H1 (cell line): ENCODE measurements around the gene FRY. TPM values are rescaled to one million over a fixed set of nuclear protein-coding genes. Genes with fewer than 3 reads are reported as not detected.

Experiments used
- CTCF ChIA-PET: fragments of 300-600 bp; sonication (Branson Sonifier 250); formaldehyde crosslinking; loops from one replicate; lab custom pipeline; 2021; ENCODE audit not compliant: partially characterized antibody; lab: Charles Lee
- POLR2A ChIA-PET: fragments of 300-600 bp; sonication (Branson Sonifier 250); formaldehyde crosslinking; loops from one replicate; lab custom pipeline; 2021; ENCODE audit warnings: inconsistent platforms; ENCODE audit not compliant: partially characterized antibody; lab: Charles Lee
- DNase-seq, 2 experiments: peaks; one replicate each; pipeline versions ENCODE4 v3.0.0 to v3.0.0-alpha.2; 2010 to 2022; ENCODE audit warnings: low spot score in 2 of 2, low read depth in 1 of 2, mixed read lengths in 1 of 2
- FAIRE-seq: peaks from 2 replicates; lab custom pipeline; 2011; peaks lifted over from hg19 to GRCh38; lab: Jason Lieb, UNC
- H2AFZ ChIP-seq: 2 replicates; pipeline ENCODE4 v1.8.1; 2012; ENCODE audit warnings: low read length, inconsistent platforms
- H2AK5ac ChIP-seq: 2 replicates; pipeline ENCODE4 v1.6.1; 2013; ENCODE audit warnings: low read depth, low read length
- H2BK120ac ChIP-seq: replicated peaks from 2 replicates; pipeline ENCODE3; 2013; ENCODE audit warnings: low read depth, low read length, inconsistent platforms
- H2BK12ac ChIP-seq: 2 replicates; pipeline ENCODE4 v1.6.1; 2013; ENCODE audit warnings: low read depth, low read length
- H2BK15ac ChIP-seq: 2 replicates; pipeline ENCODE4 v1.6.1; 2013; ENCODE audit warnings: low read length
- H2BK20ac ChIP-seq: 2 replicates; pipeline ENCODE4 v1.6.1; 2013; ENCODE audit warnings: low read length
- H2BK5ac ChIP-seq: 2 replicates; pipeline ENCODE4 v1.6.1; 2013; ENCODE audit warnings: low read depth, low read length
- H3K14ac ChIP-seq: 2 replicates; pipeline ENCODE4 v1.6.1; 2013; ENCODE audit warnings: inconsistent platforms; ENCODE audit not compliant: insufficient read length
- H3K18ac ChIP-seq: 2 replicates; pipeline ENCODE4 v1.6.1; 2013; ENCODE audit warnings: low read length; ENCODE audit errors: extremely low read depth
- H3K23ac ChIP-seq: 2 replicates; pipeline ENCODE4 v1.6.1; 2013; ENCODE audit warnings: inconsistent platforms; ENCODE audit not compliant: insufficient read length
- H3K23me2 ChIP-seq: 2 replicates; pipeline ENCODE4 v1.6.1; 2013; ENCODE audit warnings: low read depth, low read length
- H3K27ac ChIP-seq: 2 replicates; pipeline ENCODE4 v1.6.1; 2011; ENCODE audit warnings: low read depth, low read length, inconsistent platforms
- H3K27me3 ChIP-seq, 4 experiments: replicated peaks in 1 of 4; 1 replicate in 1 of 4; 2 replicates in 3 of 4; pipeline versions ENCODE4 v1.6.1 to v1.8.1; 2011 to 2013; ENCODE audit warnings: low read length in 3 of 4, mild to moderate bottlenecking in 3 of 4, inconsistent platforms in 2 of 4, mixed read lengths in 2 of 4, moderate library complexity in 1 of 4; ENCODE audit not compliant: control insufficient read depth in 3 of 4, insufficient read depth in 3 of 4; ENCODE audit errors: extremely low read depth in 1 of 4
- H3K36me3 ChIP-seq, 4 experiments: 2 replicates each; pipeline versions ENCODE4 v1.6.1 to v1.8.1; 2011 to 2013; ENCODE audit warnings: mild to moderate bottlenecking in 4 of 4, low read length in 3 of 4, moderate library complexity in 2 of 4, control low read depth in 1 of 4, inconsistent platforms in 1 of 4; ENCODE audit not compliant: insufficient read depth in 4 of 4, control insufficient read depth in 2 of 4
- H3K4ac ChIP-seq: replicated peaks from 2 replicates; pipeline ENCODE3; 2013; ENCODE audit warnings: low read length, low read depth, mixed read lengths, inconsistent platforms; ENCODE audit not compliant: insufficient read length
- H3K4me1 ChIP-seq, 4 experiments: replicated peaks in 1 of 4; 1 replicate in 1 of 4; 2 replicates in 3 of 4; pipeline versions ENCODE4 v1.6.1 to v1.8.1; 2011 to 2013; ENCODE audit warnings: low read length in 3 of 4, inconsistent platforms in 2 of 4, mixed read lengths in 1 of 4; ENCODE audit not compliant: insufficient read depth in 4 of 4, control insufficient read depth in 3 of 4
- H3K4me2 ChIP-seq, 2 experiments: 2 replicates each; pipeline versions ENCODE4 v1.6.1 to v1.8.1; 2011 to 2013; ENCODE audit warnings: low read depth in 2 of 2, low read length in 2 of 2, control low read depth in 1 of 2, inconsistent platforms in 1 of 2, mild to moderate bottlenecking in 1 of 2; ENCODE audit not compliant: insufficient read depth in 1 of 2
- H3K4me3 ChIP-seq, 4 experiments: fragments of 200-600, 300-600 bp in 1 of 4; sonication (generic), shearing (Covaris generic), sonication (Bioruptor Twin) in 1 of 4; 2 replicates each; pipeline versions ENCODE4 v1.5.1 to v1.8.1; 2011 to 2016; ENCODE audit warnings: low read length in 4 of 4, low read depth in 3 of 4, control low read depth in 2 of 4, inconsistent platforms in 2 of 4, mild to moderate bottlenecking in 2 of 4, mixed read lengths in 1 of 4, moderate library complexity in 1 of 4; ENCODE audit not compliant: insufficient read depth in 2 of 4; ENCODE audit errors: extremely low read depth in 1 of 4
- H3K56ac ChIP-seq: replicated peaks from 2 replicates; pipeline ENCODE3; 2013; ENCODE audit warnings: low read depth, mild to moderate bottlenecking, mixed read lengths, low read length, inconsistent platforms; ENCODE audit not compliant: insufficient read length
- H3K79me1 ChIP-seq: 2 replicates; pipeline ENCODE4 v1.6.1; 2013; ENCODE audit warnings: low read depth, low read length, control low read depth
- H3K79me2 ChIP-seq, 2 experiments: 2 replicates each; pipeline versions ENCODE4 v1.6.1 to v1.8.1; 2012 to 2013; ENCODE audit warnings: low read length in 2 of 2, mild to moderate bottlenecking in 2 of 2, inconsistent platforms in 1 of 2; ENCODE audit not compliant: insufficient read depth in 2 of 2, control insufficient read depth in 1 of 2
- H3K9ac ChIP-seq, 4 experiments: replicated peaks in 1 of 4; 1 replicate in 1 of 4; 2 replicates in 3 of 4; pipeline versions ENCODE4 v1.6.1 to v1.8.1; 2011 to 2013; ENCODE audit warnings: low read depth in 3 of 4, low read length in 3 of 4, control low read depth in 2 of 4, mild to moderate bottlenecking in 2 of 4, moderate library complexity in 2 of 4, inconsistent platforms in 1 of 4; ENCODE audit errors: extremely low read depth in 1 of 4
- H3K9me3 ChIP-seq, 2 experiments: 2 replicates each; pipeline versions ENCODE4 v1.6.1 to v1.8.1; 2012 to 2013; ENCODE audit warnings: mild to moderate bottlenecking in 2 of 2, moderate library complexity in 2 of 2, control low read depth in 1 of 2, inconsistent platforms in 1 of 2, low read depth in 1 of 2, low read length in 1 of 2, mixed read lengths in 1 of 2; ENCODE audit not compliant: insufficient read depth in 2 of 2
- H4K20me1 ChIP-seq, 2 experiments: replicated peaks in 1 of 2; 2 replicates each; pipeline versions ENCODE3 to v1.8.1; 2011 to 2013; ENCODE audit warnings: inconsistent platforms in 2 of 2, low read length in 2 of 2, mild to moderate bottlenecking in 1 of 2; ENCODE audit not compliant: insufficient read depth in 2 of 2, control insufficient read depth in 1 of 2
- H4K5ac ChIP-seq: 2 replicates; pipeline ENCODE4 v1.6.1; 2013; ENCODE audit warnings: low read length, low read depth, mixed read lengths, inconsistent platforms; ENCODE audit not compliant: insufficient read length
- H4K8ac ChIP-seq: 2 replicates; pipeline ENCODE4 v1.8.0; 2013; ENCODE audit warnings: mild to moderate bottlenecking, moderate library complexity, low read length, inconsistent platforms; ENCODE audit not compliant: insufficient read depth; ENCODE audit errors: extremely low read depth
- H4K91ac ChIP-seq: replicated peaks from 2 replicates; pipeline ENCODE3; 2013; ENCODE audit warnings: low read length, mixed read lengths, inconsistent platforms; ENCODE audit not compliant: insufficient read length
- ATF3 ChIP-seq: IDR thresholded peaks from 2 replicates; pipeline ENCODE4 v1.6.1; 2011; ENCODE audit warnings: low read depth, mild to moderate bottlenecking, low read length; ENCODE audit not compliant: insufficient read depth
- EGR1 ChIP-seq: IDR thresholded peaks from 2 replicates; pipeline ENCODE4 v1.6.1; 2011; ENCODE audit warnings: low read depth, low read length, borderline replicate concordance
- JUND ChIP-seq: IDR thresholded peaks from 2 replicates; pipeline ENCODE4 v1.6.1; 2011; ENCODE audit warnings: mild to moderate bottlenecking, improper control_type of control experiment, low read length
- KDM1A ChIP-seq: fragments of 200-600, 300-600 bp; sonication (generic); IDR thresholded peaks from 2 replicates; pipeline ENCODE4 v1.7.1; 2016; ENCODE audit warnings: mild to moderate bottlenecking, low read length, borderline replicate concordance
- MAX ChIP-seq: IDR thresholded peaks from 2 replicates; pipeline ENCODE4 v1.6.1; 2012; ENCODE audit warnings: inconsistent platforms
- PHF8 ChIP-seq: fragments of 200-600 bp; sonication (generic); conservative IDR thresholded peaks from 2 replicates; pipeline ENCODE4 v1.7.1; 2012; ENCODE audit warnings: low read depth, mild to moderate bottlenecking, inconsistent platforms, low read length, moderate library complexity
- POLR2A ChIP-seq, 2 experiments: IDR thresholded peaks; 1 replicate in 1 of 2; 2 replicates in 1 of 2; pipeline ENCODE4 v1.6.1; 2011; ENCODE audit warnings: low read depth in 2 of 2, low read length in 2 of 2, mild to moderate bottlenecking in 2 of 2; ENCODE audit errors: control extremely low read depth in 1 of 2
- RAD21 ChIP-seq, 2 experiments: IDR thresholded peaks in 1 of 2; conservative IDR thresholded peaks in 1 of 2; 2 replicates each; pipeline ENCODE4 v1.6.1; 2011; ENCODE audit warnings: low read depth in 2 of 2, low read length in 2 of 2, improper control_type of control experiment in 1 of 2, inconsistent platforms in 1 of 2, mild to moderate bottlenecking in 1 of 2, moderate library complexity in 1 of 2
- SIN3A ChIP-seq, 2 experiments: IDR thresholded peaks in 1 of 2; conservative IDR thresholded peaks in 1 of 2; 2 replicates each; pipeline ENCODE4 v1.6.1; 2011 to 2012; ENCODE audit warnings: low read length in 2 of 2, improper control_type of control experiment in 1 of 2, low read depth in 1 of 2, mild to moderate bottlenecking in 1 of 2
- SIRT6 ChIP-seq: IDR thresholded peaks from one replicate; pipeline ENCODE4 v1.7.1; 2012; ENCODE audit warnings: low read length, inconsistent platforms
- SP1 ChIP-seq: IDR thresholded peaks from 2 replicates; pipeline ENCODE4 v1.6.1; 2011; ENCODE audit warnings: low read depth, low read length
- SRF ChIP-seq: IDR thresholded peaks from 2 replicates; pipeline ENCODE4 v1.6.1; 2011; ENCODE audit warnings: mild to moderate bottlenecking, low read depth, low read length, moderate library complexity
- TAF7 ChIP-seq: optimal IDR thresholded peaks from 2 replicates; pipeline ENCODE3; 2011; ENCODE audit warnings: low read depth, mild to moderate bottlenecking, inconsistent platforms, low read length, moderate library complexity, borderline replicate concordance
- TCF12 ChIP-seq: IDR thresholded peaks from 2 replicates; pipeline ENCODE4 v1.6.1; 2011; ENCODE audit warnings: low read depth, mild to moderate bottlenecking, low read length
- whole genome bisulfite sequencing, 2 experiments: shearing (Covaris generic) in 1 of 2; methylation state at CpG; one replicate each; pipeline versions ENCODE4 v1.1.6 to v1.1.7; 2013 to 2015; ENCODE audit warnings: low lambda C conversion rate in 2 of 2, mixed read lengths in 2 of 2, inconsistent platforms in 1 of 2, low coverage in 1 of 2, missing lambda C conversion rate in 1 of 2; ENCODE audit not compliant: insufficient replicate concordance in 2 of 2, insufficient coverage in 1 of 2, insufficient read length in 1 of 2; ENCODE audit errors: extremely low coverage in 1 of 2, missing lambda C conversion rate in 1 of 2; 5-methylcytosine and 5-hydroxymethylcytosine counted together
- polyA plus RNA-seq, 7 experiments: library from polyadenylated mRNA; depleted of rRNA in 3 of 7; stranded (reverse) in 5 of 7; unstranded in 2 of 7; fragments of >200 nt in 5 of 7; fragments of 200-250 nt in 2 of 7; gene quantifications; 1 replicate in 5 of 7; 2 replicates in 1 of 7; 4 replicates in 1 of 7; pipeline versions ENCODE4 v1.2.1 to v1.2.3, GENCODE V29; 2011 to 2013; ENCODE audit warnings: missing spikeins in 2 of 7, mixed read lengths in 2 of 7
- total RNA-seq: library from RNA; stranded (reverse); fragmentation: NEBNext Ultra II Directional; extraction: Animal tissue kit (Norgen Biotek cat#: 25700); gene quantifications from 2 replicates; pipeline ENCODE4 v1.2.1, GENCODE V29; 2021

Gene FRY
- total and polyA plus RNA-seq, 2 of the 8 experiments (the other 6 are each of a cell fraction or from before 2014, with no cell fraction given), result 4.3 to 9.2 TPM

GRCh38 chr13:32136716-32137115, 105.1 kb downstream of the FRY start:
- Histone ChIP-seq H2BK20ac (no peak overlapping the region), H4K91ac (no peak overlapping the region), H3K27ac (no peak overlapping the region), H3K79me1 (no peaks in the 10 kb centered on the region), H2BK12ac (no peak overlapping the region), H3K4me3 (no peak overlapping the region), H3K23ac (no peak overlapping the region), H2AFZ (no peak overlapping the region), H3K4me1 (no peaks in the 10 kb centered on the region), H3K56ac (no peak overlapping the region), H3K18ac (no peak overlapping the region), H4K5ac (no peak overlapping the region), H2BK5ac (no peak overlapping the region), H3K27me3 (no peaks in the 10 kb centered on the region), H4K8ac (no peak overlapping the region), H3K79me2 (no peaks in the 10 kb centered on the region), H2BK120ac (no peak overlapping the region), H2AK5ac (no peak overlapping the region), H3K4ac (no peak overlapping the region), H3K4me2 (no peak overlapping the region), H4K20me1 (no peaks in the 10 kb centered on the region), H3K9me3 (no peaks in the 10 kb centered on the region), H3K9ac (no peak overlapping the region), H3K23me2 (no peaks in the 10 kb centered on the region), H2BK15ac (no peak overlapping the region), H3K14ac (no peak overlapping the region), H3K36me3 (0 out of 8 replicates have a peak, but pooled peaks cover 0 to 2% (median 0%) of the 10 kb centered on the region in 4 experiments)
- ChIA-PET POLR2A (no interaction called here), CTCF (no interaction called here)
- 81% methylated on average over 2 of the region's 2 CpGs; no CpG with 5 or more reads in 1 of the 2 experiments for WGBS, 2 experiments
- DNase-seq, result no peak
- TF ChIP-seq POLR2A (IDR thresholded peaks at IDR 0.05; ENCODE audit: control extremely low read depth in 1 of 2, low read depth in 2 of 2, low read length in 2 of 2) (no peak), TAF7 (no peak), PHF8 (no peak), EGR1 (no peak), KDM1A (no peak), SP1 (no peak), JUND (no peak), TCF12 (no peak), RAD21 (IDR thresholded peaks at IDR 0.05 in 1 of 2, conservative IDR thresholded peaks at IDR 0.05 in 1 of 2; ENCODE audit: low read depth in 2 of 2, low read length in 2 of 2) (no peak), SIRT6 (no peak), SRF (no peak), SIN3A (conservative IDR thresholded peaks at IDR 0.05 in 1 of 2, IDR thresholded peaks at IDR 0.05 in 1 of 2; ENCODE audit: low read depth in 1 of 2, low read length in 2 of 2) (no peak), ATF3 (no peak), MAX (no peak)
- no peak for FAIRE-seq
